Transverse colon (tissue), 4 donors: Measurements from ENCODE around the gene OR52E6. TPM values are rescaled to one million over a fixed set of nuclear protein-coding genes. Genes with fewer than 3 reads are reported as not detected.

Experiments used
- DNase-seq: peaks from one replicate; pipeline ENCODE4 v3.0.0-alpha.2; 2019
- H3K27ac ChIP-seq, 4 donors: fragments of 200-600 bp; sonication (generic); 2 replicates each; pipeline ENCODE4 v1.5.1; 2016 to 2018; ENCODE audit warnings: inconsistent platforms in 4 of 4
- H3K27me3 ChIP-seq: fragments of 200-600 bp; sonication (generic); 2 replicates; pipeline ENCODE4 v1.5.1; 2017; ENCODE audit warnings: inconsistent platforms
- H3K36me3 ChIP-seq, 4 donors: fragments of 200-600 bp; sonication (generic); 2 replicates each; pipeline ENCODE4 v1.5.1; 2017 to 2019; ENCODE audit warnings: inconsistent platforms in 4 of 4
- H3K4me1 ChIP-seq, 4 donors: fragments of 200-600 bp; sonication (generic); 2 replicates each; pipeline ENCODE4 v1.5.1; 2017 to 2020; ENCODE audit warnings: inconsistent platforms in 4 of 4
- H3K4me3 ChIP-seq, 4 donors: fragments of 200-600 bp; sonication (generic); 1 replicate in 1 of 4; 2 replicates in 3 of 4; pipeline versions ENCODE4 v1.5.1 to v1.6.1; 2017 to 2019; ENCODE audit warnings: inconsistent platforms in 4 of 4
- H3K9me3 ChIP-seq, 2 donors: fragments of 200-600 bp; sonication (generic); 2 replicates each; pipeline ENCODE4 v1.5.1; 2017 to 2019; ENCODE audit warnings: inconsistent platforms in 2 of 2
- CTCF ChIP-seq, 5 experiments: fragments of 200-600 bp in 3 of 5; fragments of 450-650 bp in 2 of 5; sonication (generic) in 3 of 5; IDR thresholded peaks; 1 replicate in 2 of 5; 2 replicates in 3 of 5; pipeline ENCODE4 v1.5.1; 2016 to 2017; ENCODE audit warnings: antibody characterized with exemption in 5 of 5, inconsistent platforms in 3 of 5, mild to moderate bottlenecking in 2 of 5, moderate library complexity in 1 of 5
- EP300 ChIP-seq: sonication (generic); formaldehyde crosslinking; IDR thresholded peaks from one replicate; pipeline ENCODE4 v1.6.1; 2017; ENCODE audit warnings: antibody characterized with exemption, low read depth
- POLR2A ChIP-seq: fragments of 450-650 bp; IDR thresholded peaks from one replicate; pipeline ENCODE4 v1.6.1; 2016; ENCODE audit warnings: antibody characterized with exemption, mild to moderate bottlenecking, moderate library complexity
- POLR2AphosphoS5 ChIP-seq, 3 donors: sonication (generic); formaldehyde crosslinking; IDR thresholded peaks; one replicate each; pipeline ENCODE4 v1.6.1; 2016; ENCODE audit warnings: antibody characterized with exemption in 3 of 3
- WGBS, 2 donors: methylation state at CpG; one replicate each; pipeline ENCODE4 v1.1.5; 2018; ENCODE audit warnings: low coverage in 1 of 2; 5-methylcytosine and 5-hydroxymethylcytosine counted together
- in situ Hi-C, 4 donors: fragments of 200-750 bp; cut with MboI; loops; one replicate each; pipeline versions ENCODE4 v1.15.0 to v1.15.1; 2017; ENCODE audit warnings: low sequenced_read_pairs in 3 of 4, low pct_ligation_motif_present in 1 of 4, low pct_unique_long_range_greater_than_20kb in 1 of 4
- intact Hi-C: fragments of 100-400 bp; cut with DNase I; formaldehyde crosslinking; loops from one replicate; pipeline ENCODE4 v1.15.1; 2023; ENCODE audit warnings: low total_unique reads
- total RNA-seq, 4 donors: library from RNA; depleted of rRNA; stranded (reverse); fragments of >200 nt; gene quantifications; one replicate each; pipeline ENCODE4 v1.1.0, GENCODE V29; 2016

Gene OR52E6
- total RNA-seq, 4 donors from 2014 or later: not detected

GRCh38 chr11:5807580-5807979 lies 34.1 kb downstream of the OR52E6 start:
- no peak for DNase-seq
- intact Hi-C loops (loop anchor here (5.0 kb wide), 1 partner anchor 320 kb away; the partner anchor contains the start of gene OR52D1), in situ Hi-C loops (loop anchor here in 3 of 4 donors (10.0 to 25.0 kb wide), 3 partner anchors 195 to 345 kb away; no protein-coding TSS in a partner anchor)
- 78 to 100% methylated on average over 4 to 10 of the region's 10 CpGs for WGBS, 2 donors
- TF ChIP-seq EP300 (no peak), POLR2AphosphoS5 (IDR thresholded peaks at IDR 0.05) (no peak), POLR2A (no peak), CTCF (IDR thresholded peaks at IDR 0.05) (no peak)
- H3K4me1 ChIP-seq: peaks cover 0 to 11% (median 0%) of the 10 kb centered on the region in 4 donors
- H3K4me3 ChIP-seq: no peak overlapping the region
- no peak overlapping the region for H3K27ac ChIP-seq
- no peaks in the 10 kb centered on the region for H3K9me3 ChIP-seq
- H3K27me3 ChIP-seq: no peaks in the 10 kb centered on the region
- H3K36me3 ChIP-seq: no peaks in the 10 kb centered on the region

GRCh38 chr11:5803982-5804381 lies 37.7 kb downstream of the OR52E6 start:
- Histone ChIP-seq H3K27me3 (no peaks in the 10 kb centered on the region), H3K4me3 (no peak overlapping the region), H3K36me3 (no peaks in the 10 kb centered on the region), H3K9me3 (no peaks in the 10 kb centered on the region), H3K4me1 (peaks cover 0 to 8% (median 0%) of the 10 kb centered on the region in 4 donors), H3K27ac (no peak overlapping the region)
- WGBS, 2 donors: 78 to 88% methylated on average over 3 to 5 of the region's 5 CpGs
- DNase-seq: no peak
- intact Hi-C loops: no loop called here
- TF ChIP-seq CTCF (IDR thresholded peaks at IDR 0.05) (no peak), POLR2AphosphoS5 (IDR thresholded peaks at IDR 0.05) (no peak), EP300 (no peak), POLR2A (no peak)
- in situ Hi-C loops: loop anchor here in 3 of 4 donors (10.0 to 25.0 kb wide), 3 partner anchors 192 to 342 kb away; no protein-coding TSS in a partner anchor

GRCh38 chr11:5796541-5796940 lies 45.2 kb downstream of the OR52E6 start:
- TF ChIP-seq EP300 (no peak), CTCF (IDR thresholded peaks at IDR 0.05) (no peak), POLR2AphosphoS5 (IDR thresholded peaks at IDR 0.05) (no peak), POLR2A (no peak)
- H3K4me3 ChIP-seq: no peak overlapping the region
- no peak for DNase-seq
- intact Hi-C loops (no loop called here), in situ Hi-C loops (no loop called here)
- H3K36me3 ChIP-seq: no peaks in the 10 kb centered on the region
- 79 to 88% methylated on average over 6 of the region's 6 CpGs for WGBS, 2 donors
- no peaks in the 10 kb centered on the region for H3K9me3 ChIP-seq
- H3K27me3 ChIP-seq: no peaks in the 10 kb centered on the region
- no peak overlapping the region for H3K27ac ChIP-seq
- no peaks in the 10 kb centered on the region for H3K4me1 ChIP-seq

- Histone ChIP-seq H3K36me3 (no peaks in the 10 kb centered on the region), H3K27ac (no peak within 1 kb of the TSS), H3K27me3 (no peaks in the 10 kb centered on the region), H3K4me3 (no peak within 1 kb of the TSS), H3K9me3 (no peaks in the 10 kb centered on the region), H3K4me1 (no peaks in the 10 kb centered on the region)
- 70 to 74% methylated on average over 3 of the region's 3 CpGs for WGBS, 2 donors
- in situ Hi-C loops (no loop called here), intact Hi-C loops (no loop called here)
- DNase-seq: no peak
- TF ChIP-seq POLR2AphosphoS5 (IDR thresholded peaks at IDR 0.05) (no peak), POLR2A (no peak), CTCF (IDR thresholded peaks at IDR 0.05) (no peak), EP300 (no peak)
These were observed 50.5 kb downstream of the OR52E6 start, which contains the start of gene OR52N1 for GRCh38 chr11:5791165-5791564. OR52N1 (minus strand) TSS chr11:5791265; CDS start chr11:5788816, 2,449 bp downstream.

Other genes starting within 250 kb of the OR52E6 start
- 1 to 10 TPM in 1 of 4 donors, under 1 TPM in 1, not detected in 2; 0.79 to 1.4 TPM for gene TRIM6, start 245.3 kb downstream of the OR52E6 start, total RNA-seq
- gene TRIM34, start 216.9 kb downstream of the OR52E6 start, total RNA-seq: 1 to 10 TPM; 1.5 to 9.8 (median 7.1) TPM
- 10 to 100 TPM; 10.5 to 23.6 (median 16.3) TPM for gene TRIM5, start 156.8 kb downstream of the OR52E6 start, total RNA-seq
- gene TRIM22, start 152.1 kb downstream of the OR52E6 start, total RNA-seq: 10 to 100 TPM in 3 of 4 donors, 1 to 10 TPM in 1; 3.2 to 35.2 (median 21.4) TPM
- not detected for gene OR56B1, start 105.4 kb downstream of the OR52E6 start, total RNA-seq
- not detected for gene OR52N4, start 87.7 kb downstream of the OR52E6 start, total RNA-seq
- 1 to 10 TPM in 1 of 4 donors, not detected in 3; 1.1 TPM for gene OR52N5, start 58.5 kb downstream of the OR52E6 start, total RNA-seq
- not detected for gene OR52N1, start 50.6 kb downstream of the OR52E6 start, total RNA-seq
- gene OR52N2, start 33.0 kb downstream of the OR52E6 start, total RNA-seq: not detected
- gene OR52E8, start 15.8 kb upstream of the OR52E6 start, total RNA-seq: not detected
- gene OR52E4, start 38.7 kb upstream of the OR52E6 start, total RNA-seq: not detected
- not detected for gene OR52E5, start 51.3 kb upstream of the OR52E6 start, total RNA-seq
- not detected for gene OR56A3, start 100.4 kb upstream of the OR52E6 start, total RNA-seq
- gene OR56A5, start 126.6 kb upstream of the OR52E6 start, total RNA-seq: not detected
- gene OR52L1, start 145.1 kb upstream of the OR52E6 start, total RNA-seq: not detected
- gene OR56A4, start 165.0 kb upstream of the OR52E6 start, total RNA-seq: under 1 TPM in 1 of 4 donors, not detected in 3; 0.14 TPM
- under 1 TPM in 1 of 4 donors, not detected in 3; 0.14 TPM for gene OR56A1, start 188.9 kb upstream of the OR52E6 start, total RNA-seq